Stimulated activated CD8-positive, alpha-beta memory T cell treated with anti-CD3 and anti-CD28 coated beads, Interleukin-4, amount 100 ng/mL, for 4 hours (primary cell): ENCODE results near the gene LANCL1.
A peak's percentile ranks its signal among the peaks of the same experiment; 100 is the strongest.

Source experiments
- DNase-seq, 2 donors: peaks; one replicate each; pipeline ENCODE4 v3.0.0-alpha.2; 2020; ENCODE audit warnings: low read depth in 2 of 2, low spot score in 1 of 2

LANCL1 gene, protein sequence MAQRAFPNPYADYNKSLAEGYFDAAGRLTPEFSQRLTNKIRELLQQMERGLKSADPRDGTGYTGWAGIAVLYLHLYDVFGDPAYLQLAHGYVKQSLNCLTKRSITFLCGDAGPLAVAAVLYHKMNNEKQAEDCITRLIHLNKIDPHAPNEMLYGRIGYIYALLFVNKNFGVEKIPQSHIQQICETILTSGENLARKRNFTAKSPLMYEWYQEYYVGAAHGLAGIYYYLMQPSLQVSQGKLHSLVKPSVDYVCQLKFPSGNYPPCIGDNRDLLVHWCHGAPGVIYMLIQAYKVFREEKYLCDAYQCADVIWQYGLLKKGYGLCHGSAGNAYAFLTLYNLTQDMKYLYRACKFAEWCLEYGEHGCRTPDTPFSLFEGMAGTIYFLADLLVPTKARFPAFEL

DNA sequence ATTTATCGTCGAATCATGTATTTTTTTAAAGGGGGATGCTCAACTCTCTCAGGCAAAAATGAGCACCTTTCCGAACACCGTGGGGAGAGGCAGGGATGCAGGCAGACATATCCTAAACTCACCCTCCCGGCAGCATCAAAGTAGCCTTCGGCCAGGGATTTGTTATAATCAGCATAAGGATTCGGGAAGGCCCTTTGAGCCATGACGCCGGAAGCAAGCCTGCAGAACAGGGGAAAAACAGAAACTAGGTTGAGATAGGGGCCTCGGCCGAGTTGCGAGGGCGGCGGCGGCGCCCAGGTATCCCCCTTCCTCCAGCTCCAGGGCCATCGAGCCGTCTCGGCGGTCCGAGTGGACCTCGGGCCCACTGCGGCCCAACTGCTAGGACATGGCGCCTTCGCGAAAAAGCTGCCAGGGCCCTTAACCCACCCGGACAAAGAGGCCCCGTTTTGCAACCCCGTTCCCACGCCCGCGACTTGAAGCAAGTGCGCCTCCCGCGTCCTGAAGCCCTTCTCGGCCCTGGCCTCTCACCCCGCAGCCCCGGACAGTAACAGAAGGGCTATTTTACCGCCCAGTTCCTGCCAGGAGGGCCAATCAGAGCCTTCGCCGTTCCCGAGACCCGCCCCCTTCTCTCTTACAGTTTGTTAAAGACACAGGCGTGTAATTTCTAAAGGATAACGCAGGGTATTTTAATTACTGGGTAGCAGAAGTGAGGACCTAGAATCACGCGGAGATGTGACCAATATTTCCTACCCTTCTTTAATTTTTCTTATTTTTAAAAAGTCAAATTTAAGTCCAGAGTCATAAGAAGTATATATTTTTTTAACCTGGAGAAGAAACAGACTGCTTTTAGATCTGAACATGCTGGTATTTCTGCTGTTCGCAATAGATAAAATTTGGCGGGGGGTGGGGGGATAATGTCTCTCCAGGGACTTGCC, at the start of gene LANCL1:
Gene LANCL1 (minus strand): TSS at position 566 of the 935 bp plus-strand sequence. CDS start 363 bp downstream, at position 203.
- peak; percentile 59 to 64 for DNase-seq

DNA sequence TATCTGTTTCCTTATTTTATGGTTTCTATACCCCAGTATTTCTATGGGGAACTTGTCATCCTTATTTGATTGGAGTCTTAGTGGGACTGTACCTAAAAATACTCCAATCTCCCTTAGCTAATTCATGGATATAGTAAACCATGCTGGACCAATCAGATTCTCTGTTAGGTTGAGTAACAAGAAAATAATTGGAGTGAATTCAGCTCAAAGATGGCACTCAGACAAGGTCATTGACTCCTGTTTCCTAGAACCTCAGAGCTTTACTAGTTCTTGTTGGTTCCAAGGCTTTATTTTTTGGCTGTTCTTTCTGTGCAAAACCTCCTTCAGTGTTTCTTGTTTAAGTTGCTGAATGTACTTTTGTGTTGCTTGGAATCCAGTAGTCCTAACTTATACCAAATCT, 48.0 kb upstream of the LANCL1 start:
- DNase-seq = no peak

DNA sequence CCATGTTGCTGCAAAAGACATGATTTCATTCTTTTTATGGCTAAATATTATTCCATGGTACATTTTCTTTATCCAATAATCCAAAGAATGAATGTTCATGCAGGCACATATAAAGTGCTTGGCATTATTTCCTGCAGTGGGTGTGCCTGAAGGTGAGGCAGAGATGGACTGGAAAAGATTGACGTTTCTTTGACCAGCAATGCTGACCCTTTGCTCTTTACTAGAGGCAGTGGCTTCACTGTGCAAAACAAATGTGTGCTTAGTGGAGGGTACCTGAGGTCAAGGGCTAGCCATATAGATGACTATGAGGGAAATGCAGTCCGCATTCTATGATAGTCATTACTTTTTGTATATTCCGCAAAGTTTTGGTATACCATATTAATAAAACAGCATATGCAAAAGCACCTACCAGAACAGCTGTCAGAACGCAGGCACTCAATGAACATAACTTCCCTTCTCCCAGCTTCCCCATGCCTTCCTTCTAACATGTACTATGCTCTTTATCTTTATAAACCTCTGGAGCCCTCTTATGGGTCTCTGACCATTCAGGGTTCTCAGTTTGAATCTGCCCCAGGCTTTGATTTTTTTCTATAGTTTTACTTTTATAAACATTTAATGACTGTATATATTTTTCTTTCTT, 47.2 kb upstream of the LANCL1 start:
- DNase-seq = no peak

DNA sequence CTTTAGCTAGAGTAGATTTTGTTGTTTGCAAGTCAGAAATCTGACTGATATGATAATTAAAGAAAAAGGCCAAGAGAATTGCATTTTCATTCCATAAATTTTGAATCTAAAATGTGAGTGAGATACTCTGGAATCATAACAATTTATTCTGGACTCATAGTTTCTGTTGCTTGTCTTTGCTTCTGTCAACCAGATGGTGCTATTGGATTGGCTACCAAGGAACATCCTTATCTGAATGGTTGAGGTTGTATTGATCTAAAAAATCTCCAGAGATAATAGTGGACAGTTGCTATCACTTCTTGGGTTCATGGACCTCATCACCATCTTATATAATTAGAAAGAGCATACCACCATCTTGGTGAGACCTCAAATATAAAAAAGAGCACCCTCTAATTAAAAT, 45.8 kb upstream of the LANCL1 start:
- DNase-seq = no peak

DNA sequence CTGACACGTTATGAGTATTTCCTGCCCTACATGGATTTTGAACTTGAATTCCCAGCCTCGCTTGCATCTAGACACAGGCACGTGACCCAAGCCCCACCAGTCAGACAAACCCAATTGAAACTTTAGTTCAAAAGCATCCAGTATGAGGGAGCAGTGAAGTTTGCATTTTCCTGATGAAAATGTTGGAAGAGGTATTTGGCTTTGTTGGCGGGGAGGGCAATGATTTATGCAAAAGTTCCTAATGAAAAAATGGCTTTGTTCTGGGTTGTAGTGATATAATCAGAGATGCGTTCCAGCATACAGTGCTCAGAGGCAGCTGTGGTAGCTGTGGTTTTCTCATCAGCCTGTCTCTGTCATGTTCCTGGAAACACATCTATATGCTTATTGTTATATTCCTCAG, 43.0 kb upstream of the LANCL1 start:
- DNase-seq = no peak

DNA sequence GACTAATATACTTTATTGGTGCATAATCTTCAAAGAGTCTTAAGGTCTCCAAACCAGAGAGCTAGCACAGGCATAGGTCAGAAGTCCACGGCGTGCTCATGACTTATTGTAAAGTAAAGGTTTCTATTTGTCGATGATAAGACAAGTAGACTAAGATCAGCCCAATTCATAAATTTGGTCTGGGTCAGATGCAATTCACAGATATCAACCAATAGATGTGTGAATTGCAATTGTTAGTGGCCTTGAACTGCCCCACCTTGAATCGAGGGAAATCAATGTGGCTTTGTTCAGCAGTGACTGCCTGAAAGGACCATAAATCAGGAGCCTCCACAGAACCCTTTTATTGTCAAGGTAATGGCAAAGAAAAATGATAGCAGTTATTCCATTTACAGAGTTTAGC, 40.7 kb upstream of the LANCL1 start:
- DNase-seq = no peak

DNA sequence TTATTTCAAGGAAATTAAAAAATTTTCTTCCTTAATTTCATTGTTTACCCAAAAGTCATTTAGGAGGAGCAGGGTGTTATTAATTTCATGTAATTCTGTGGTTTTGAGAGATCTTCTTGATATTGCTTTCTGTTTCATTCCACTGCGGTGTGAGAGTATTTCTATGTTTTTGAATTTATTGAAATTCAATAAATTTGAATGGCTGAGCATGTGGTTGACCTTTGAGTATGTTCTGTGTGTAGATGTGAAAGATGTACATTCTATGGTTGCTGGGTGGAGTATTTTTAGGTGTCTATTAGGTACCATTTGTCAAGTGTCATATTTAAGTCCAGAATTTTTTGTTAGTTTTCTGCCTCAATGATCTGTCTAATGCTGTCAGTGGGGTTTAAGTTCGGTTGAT, 39.4 kb upstream of the LANCL1 start:
- no peak for DNase-seq

DNA sequence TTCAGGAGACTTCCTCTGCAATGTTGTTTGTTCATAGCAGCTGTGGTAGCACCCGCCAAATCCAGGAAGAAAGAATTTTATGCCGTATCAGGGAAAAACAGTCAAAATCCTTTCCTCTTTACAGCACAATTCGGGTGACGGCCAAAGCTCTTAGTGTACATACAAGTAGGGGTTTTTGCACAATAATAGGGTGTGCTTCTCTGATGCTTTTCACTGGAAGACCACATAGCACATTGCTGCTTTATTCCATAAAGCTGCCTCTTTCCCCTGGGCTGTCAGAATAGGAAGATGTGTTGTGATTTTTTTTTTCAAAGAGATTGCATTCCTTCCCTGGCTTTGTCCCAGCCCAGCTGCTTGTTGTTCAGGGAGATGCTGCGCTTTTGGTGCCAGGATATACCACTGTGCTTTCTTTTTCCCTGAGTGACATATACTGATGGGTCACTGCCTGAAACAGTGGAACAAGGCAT, 27.2 kb upstream of the LANCL1 start:
- DNase-seq = no peak

DNA sequence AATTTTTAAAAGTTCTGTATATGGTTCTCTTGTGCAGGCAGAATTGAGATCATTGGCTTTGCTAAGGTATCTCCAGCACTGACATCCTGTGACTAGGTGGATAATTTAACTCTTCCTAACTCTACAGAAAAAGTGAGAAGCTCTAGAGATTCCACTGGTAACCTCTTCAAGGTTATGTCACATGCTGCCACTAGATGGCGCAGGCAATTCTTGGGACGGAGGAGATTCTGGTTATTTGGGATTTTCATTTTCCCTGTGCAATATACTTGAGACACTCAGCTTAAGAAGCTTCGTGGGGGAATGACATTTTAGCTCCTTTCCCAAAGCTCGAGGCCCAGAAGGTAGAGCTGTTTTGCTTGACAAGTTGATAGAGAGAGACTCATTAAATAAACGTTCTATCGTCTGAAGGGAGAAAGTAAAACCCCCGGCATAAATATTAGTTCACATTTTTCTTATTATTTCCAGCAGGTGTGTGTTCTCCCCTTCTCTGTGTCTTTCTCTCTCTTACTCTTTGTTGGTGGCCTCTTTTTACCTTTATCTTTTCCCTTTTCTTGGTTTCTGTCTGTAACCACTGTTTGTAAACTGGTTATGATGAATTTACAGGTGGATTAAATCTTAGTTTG, 26.6 kb upstream of the LANCL1 start:
- DNase-seq = no peak

DNA sequence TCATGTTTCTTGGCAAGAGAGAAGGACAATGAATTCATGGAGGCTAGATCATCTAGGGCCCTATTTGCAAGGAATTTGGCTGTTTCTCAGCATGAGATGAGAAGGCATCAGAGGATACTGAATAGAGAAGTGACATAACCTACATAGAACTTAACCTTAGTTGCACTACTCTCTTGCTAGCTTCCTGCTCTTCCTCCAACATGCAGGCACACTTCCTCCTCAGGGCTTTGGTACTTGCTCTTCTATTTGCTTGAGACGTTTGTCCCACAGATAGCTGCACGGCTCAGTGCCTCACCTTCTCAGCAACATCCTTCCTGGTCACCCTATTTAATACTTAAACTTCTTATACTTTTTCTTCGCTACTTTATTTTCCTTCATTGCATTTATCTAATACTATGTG, 20.0 kb upstream of the LANCL1 start:
- no peak for DNase-seq

DNA sequence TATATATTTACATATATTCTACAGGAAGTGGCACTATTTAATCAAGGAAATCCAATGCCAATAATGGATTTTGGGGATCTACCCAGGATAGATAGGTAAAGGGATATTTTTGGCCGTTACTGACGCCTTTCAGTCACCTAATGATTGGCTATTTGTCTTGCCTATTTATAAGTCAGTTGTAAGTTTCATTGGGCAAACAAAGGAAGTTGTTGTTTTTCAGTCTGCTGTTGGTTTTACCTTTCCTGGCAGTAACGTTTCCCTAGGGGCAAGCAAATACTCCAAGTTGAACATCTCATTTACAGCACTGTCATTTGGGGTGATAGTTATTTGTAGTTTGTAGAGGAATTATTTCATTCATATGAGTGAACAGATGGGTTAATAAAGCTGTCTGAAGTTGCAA, 17.0 kb upstream of the LANCL1 start:
- DNase-seq = no peak

DNA sequence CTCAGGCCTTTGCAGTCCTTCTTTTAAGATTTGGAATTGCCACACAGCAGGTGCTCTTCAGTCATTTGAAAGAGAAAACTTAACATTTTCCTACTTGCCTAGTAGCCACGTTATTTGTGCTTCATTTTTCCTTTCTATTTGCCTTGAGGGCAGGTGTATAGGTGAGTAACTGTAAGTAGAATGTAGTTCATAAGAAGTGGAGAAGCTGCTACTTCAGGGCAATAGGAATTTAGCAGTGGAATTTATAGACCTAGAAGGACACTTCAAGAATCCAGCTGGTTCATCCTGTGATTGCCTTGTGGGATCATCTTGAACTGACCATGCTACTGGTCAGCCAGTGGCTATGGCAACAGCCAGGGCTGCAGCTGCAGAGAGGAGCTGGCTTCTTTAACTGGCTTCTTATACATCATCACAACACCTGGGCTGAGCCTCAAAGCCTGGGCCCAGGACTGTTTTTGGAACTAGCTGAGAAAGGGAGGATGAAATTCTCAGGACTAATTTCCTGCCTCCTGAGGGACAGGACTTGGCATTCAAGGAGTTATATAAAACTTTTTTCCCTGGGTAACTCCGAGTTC, 5.1 kb upstream of the LANCL1 start:
- DNase-seq = no peak

DNA sequence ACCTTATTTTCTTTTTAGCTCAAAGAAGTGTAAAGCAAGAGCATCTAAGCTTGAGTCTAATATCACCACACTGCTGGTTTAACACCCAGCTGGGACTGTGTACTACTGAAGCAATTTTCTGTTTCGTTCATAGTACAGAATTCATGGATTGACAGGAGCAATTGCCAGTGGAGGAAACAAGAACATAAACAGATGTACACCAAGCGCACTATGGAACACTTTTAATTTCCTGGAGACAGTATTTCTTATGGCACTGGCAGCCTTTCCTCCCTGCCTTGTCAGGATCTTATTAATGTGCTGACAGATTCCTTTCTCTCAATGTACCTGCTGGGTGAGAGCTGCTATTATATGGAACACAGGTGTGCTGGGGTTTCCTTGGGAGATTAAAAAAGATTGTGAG, 4.2 kb upstream of the LANCL1 start:
- DNase-seq = no peak

DNA sequence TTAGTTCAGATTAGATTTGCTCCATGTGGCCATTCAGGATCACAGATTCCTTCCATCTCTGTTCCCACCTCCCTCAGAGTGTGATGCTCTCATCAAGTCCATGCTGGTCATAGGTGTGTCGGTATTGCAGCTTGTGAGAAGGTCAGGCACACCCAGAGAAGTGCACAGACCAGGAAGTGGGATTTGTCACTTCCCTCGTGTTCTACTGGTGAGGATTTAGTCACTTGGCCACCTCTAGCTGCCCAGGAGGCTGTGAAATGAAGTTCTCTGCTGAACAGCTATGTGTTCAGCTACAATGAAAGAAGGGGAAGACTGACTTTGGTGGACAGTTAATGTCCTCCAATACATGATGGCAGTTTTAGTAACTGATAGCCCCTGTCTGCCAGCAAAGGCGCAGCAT, 3.5 kb upstream of the LANCL1 start:
- DNase-seq = no peak

DNA sequence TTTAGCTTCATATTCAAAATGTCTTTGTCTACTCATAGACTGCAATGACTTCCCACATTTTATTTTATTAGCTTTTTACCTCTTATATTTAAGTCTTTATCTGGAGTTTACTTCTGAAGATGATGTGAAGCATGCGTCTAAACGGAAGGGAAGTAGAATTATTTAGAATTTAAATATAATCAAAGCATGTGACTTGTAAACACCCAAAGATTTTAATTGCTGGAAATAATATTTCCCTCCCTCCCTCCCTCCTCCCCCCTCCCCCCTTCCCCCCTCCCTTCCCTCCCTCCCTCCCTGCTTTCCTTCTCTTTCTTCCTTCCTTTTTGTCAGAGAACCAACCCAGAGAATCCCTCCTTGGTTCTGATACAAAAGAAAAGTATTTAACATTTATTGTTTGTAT, 2.1 kb upstream of the LANCL1 start:
- DNase-seq = no peak

DNA sequence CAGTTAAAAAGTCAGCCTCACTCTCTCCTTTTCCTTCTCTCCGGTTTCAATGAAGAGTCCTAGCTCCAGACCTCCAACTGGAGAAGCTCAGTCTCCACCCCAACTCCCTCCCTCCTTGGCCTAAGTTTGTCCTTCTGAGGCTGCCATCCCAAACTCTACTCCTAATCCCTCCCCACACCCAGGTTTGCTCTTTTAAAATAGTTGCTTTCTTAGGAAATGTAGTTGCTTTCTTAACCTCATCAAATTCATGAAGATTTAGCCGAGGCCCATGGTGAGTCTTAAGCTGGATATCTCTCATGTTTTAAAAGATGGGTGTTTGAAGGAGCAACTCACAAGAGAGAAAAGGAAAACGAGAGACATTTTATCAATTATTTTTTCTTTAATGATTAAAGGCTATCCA, 937 bp upstream of the LANCL1 start:
- no peak for DNase-seq

DNA sequence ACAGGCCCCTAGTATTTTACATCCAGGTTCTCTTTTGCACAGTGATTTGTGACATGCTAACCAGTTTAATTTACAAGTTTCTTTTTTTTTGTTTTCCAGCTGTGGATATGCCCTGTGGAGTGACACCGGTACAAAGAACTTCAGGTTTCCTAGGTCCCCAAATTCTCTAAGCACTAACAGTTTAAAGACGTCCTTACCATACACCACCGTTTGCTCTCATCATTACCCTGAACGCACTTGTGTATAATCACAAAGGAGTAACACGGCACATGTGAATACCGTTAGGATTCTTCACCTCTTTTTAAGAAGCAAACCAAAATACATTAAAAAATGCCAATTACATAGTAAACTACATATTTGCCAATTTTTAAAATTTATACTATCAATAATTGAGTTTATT, 853 bp downstream of the LANCL1 start:
- no peak for DNase-seq

DNA sequence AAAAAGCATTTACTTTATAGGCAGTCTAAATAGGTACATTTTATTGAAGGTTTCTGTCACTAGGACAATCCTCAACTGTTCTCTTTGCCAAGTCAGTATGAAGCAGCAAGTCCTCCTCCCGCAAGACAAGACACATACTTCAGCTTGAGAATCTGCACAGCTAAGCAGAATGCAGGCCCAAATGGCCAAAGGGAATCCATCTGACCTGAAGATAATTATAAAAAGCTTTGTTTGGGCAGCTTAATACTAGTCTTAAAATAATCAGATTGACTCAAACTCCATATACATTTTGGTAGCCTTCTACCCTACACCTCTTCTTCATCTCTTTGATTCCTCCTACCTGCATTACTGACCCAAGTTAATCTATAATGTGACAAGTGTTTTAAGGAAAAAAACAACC, 1.8 kb downstream of the LANCL1 start:
- no peak for DNase-seq

DNA sequence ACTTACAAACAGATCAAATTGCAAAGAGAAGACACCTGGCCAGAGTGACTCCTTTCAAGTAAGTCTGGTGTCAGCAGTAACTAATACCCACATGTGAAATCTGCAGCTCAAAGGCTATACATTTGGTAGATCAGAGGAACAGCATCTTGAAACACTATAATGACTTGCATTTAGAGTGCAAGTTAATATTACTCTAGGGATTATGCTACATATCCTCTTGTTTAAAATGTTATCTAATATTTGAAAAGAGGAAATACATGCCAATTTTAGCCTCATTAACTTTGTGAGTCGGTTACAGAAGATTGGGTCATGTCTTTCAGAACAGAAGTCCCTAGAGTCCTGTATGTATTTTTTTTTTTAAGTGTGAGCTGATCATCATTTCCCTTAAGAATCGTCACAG, 15.2 kb downstream of the LANCL1 start:
- DNase-seq = no peak

DNA sequence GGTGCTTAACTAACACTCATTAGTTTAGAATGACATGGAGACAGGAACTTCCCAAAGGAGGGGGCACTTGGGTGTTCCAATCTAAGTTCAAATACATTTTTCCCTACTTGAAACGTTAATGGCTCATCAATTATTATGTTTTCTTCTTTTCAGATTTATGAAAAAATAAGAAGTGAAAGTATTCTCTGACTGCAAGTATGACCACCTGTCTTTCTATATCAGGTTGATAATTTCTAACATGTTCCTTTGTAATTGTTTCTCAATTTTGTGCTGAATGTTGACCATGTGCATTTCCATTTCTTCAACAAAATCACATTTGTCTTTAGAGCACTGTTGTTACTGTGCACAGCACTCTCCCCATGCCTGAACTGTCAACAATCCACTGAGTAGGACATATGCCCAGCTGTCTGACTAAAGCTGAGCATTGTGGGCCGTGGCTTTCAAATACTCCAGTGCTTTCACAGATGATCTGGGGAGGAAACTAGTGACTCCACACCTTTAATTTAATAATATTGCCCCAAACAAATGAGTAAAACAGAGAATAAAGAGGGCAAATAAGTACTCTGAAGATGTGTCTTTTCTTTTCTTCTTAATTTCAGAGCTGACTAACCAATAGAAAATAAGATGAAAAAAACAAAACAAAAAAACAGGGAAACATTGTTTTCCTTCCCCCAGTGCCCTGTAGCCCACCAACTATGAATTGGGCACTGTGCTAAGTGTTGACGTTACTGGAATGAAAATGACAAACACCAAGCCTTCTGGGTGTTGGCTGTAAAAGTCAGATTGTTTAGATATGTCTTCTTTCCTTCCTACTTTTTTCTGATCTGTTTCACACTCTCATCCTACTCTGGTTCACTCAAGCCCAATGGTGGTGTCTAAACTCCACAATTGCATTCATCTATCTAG, 16.0 kb downstream of the LANCL1 start:
- DNase-seq = no peak
